NCI-H524 treated with DMSO at 0.1 percent for 48 hours (cell line): ENCODE data around the gene LPIN1.
A peak's percentile ranks its signal among the peaks of the same experiment; 100 is the strongest.

Experiments used
- DNase-seq: peaks from one replicate; lab custom pipeline; 2025; lab: John Stamatoyannopoulos, UW

The LPIN1 gene

GRCh38 chr2:11866358-11867335 lies 120.2 kb downstream of the LPIN1 start:
- peak; percentile 91 for DNase-seq

- no peak for DNase-seq
These were observed 121.5 kb downstream of the LPIN1 start for GRCh38 chr2:11867926-11868325.

GRCh38 chr2:11869391-11869991 lies 123.1 kb downstream of the LPIN1 start:
- no peak for DNase-seq

GRCh38 chr2:11870064-11870463 lies 123.6 kb downstream of the LPIN1 start:
- no peak for DNase-seq

DNA sequence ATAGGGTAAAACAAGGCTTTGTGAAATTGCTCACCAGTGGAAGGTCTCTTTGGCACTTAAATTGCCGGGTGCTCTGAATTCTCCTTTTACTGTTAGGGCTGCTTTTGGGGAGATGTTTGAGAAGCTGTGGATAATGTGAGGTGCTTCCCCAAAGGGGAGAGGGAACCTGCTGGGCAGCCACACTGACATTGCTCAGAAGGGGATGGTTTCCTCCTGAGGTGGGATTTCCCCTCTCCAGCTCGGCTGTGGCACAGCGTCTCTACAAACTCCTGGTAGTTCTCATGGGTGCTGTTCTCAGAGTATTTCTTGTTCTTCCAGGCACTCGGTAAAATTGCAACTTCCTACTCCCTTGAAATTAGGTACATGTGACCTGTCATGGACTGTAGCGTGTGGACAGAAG lies 124.2 kb downstream of the LPIN1 start:
- no peak for DNase-seq

GRCh38 chr2:11871421-11871820 lies 125.0 kb downstream of the LPIN1 start:
- DNase-seq = no peak

DNA sequence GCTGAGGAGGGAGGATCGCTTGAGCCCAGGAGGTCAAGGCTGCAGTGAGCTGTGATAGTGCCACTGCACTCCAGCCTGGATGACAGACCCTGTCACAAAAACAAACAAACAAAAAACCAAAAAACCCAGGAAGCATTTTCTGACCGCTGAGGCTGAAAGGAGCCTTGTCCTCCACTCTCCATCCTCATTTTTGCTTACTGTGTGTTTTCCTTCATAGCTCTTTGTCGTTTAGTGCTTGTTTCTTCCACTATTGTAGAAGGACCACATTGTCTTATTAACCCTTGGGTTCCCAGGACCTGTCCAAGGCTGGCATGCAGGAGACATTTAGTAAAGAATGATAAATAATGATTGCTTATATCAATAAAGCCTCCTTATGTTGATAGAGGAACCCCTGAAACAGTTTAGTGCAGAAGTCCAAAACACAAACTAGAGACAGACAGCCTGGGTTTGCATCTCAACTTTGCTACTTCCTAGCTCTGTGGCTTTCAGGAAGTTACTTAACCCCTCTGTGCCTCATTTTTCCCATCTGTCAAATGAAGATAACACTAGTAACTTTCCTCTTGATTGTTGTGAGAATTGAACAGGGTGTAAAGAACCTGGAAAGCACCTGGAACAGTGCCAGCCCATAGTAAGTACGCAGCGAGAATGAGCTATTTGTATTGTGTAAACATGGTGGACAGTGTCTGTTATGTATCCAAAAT lies 126.0 kb downstream of the LPIN1 start:
- no peak for DNase-seq

DNA sequence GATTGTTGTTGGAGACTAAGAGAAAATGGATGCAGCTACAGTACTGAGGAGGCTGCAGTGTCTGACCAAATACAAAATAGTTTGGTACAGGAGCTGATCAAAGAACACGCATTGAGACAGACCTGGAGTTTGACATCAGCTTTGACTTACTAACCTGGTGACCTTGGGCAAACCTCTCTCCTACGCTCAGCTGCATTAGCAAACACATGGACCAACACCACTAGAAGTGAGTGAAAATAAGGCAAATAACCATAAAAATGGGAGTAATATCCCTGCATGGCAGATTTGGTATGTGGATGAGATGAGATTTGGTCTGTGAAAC lies 126.5 kb downstream of the LPIN1 start:
- DNase-seq = no peak

DNA sequence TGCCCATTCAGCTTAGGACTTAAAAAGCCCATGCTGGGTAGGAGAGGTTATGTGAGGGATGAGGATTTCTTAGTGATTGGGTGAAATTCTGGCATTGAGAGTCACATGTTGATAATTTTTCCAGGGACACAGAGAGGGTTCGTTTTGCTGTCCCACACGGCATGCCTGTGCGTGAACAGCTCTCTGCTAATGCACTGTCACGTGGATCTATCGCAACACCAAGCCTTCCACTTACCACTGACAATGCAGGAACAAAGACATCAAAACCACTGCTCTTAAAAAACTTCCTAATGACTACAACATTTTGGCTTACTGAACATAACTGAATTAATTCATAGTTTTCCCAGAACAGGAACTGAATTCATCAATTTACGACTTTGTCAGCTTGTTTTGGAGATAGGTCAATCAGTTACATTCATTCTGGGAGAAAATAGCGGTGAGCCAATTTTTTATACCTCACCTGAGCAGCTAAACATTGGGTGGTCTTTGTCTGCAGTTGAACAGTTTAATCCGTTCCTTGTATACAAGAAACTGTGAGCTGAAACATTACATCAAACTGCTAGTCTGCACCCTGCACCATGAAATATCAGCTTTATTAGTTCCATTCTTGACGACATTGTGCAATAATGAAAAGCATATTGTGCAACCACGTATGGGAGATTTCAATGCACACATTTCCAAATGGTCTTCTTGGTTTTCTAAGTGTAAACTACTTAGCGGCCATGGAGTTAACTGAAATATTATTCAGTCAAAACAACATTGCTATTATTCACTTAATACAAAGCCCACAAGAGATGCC lies 127.1 kb downstream of the LPIN1 start:
- no peak for DNase-seq

- DNase-seq = no peak
These were observed 128.4 kb downstream of the LPIN1 start for GRCh38 chr2:11874861-11875260.

GRCh38 chr2:11875481-11875880 lies 129.0 kb downstream of the LPIN1 start:
- no peak for DNase-seq

DNA sequence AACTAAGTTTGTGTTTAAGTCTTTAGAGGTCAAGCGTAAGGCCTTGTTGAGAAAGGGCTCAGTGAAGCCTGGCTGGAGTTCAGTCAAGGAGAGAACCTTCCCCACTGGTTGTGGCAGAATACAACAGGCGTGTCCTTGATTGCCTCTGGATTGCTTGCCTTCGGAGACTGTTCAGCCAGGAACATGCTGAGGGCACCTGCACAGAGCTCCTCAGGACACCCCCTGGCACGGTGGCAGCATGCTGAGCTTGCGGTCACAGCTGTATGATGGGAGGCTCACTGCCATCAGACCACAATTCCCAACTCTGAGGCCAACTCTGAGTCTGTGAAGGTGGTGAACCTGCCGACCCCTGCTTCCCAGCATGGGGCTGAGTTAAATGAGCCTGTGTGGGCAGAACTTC lies 130.0 kb downstream of the LPIN1 start:
- DNase-seq = no peak

DNA sequence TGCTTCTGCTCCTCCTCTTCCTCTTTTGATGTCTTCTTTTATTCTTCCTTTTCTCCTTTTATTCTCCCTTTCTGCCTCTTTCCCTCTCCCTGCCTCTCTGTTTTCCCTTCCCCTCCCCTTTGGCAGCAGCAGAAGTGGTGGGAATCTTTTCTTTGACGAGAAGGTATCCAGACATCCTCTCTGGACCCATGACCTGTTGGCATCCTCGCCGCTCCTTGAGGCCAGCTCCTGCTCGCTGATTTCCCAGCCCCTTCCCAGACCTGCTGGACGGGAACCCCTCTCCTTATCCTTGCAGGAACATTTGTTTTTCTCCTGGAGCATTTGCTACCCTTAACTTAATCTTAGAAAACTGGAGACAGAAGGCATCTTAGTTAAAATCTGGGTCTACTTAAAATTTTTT lies 130.5 kb downstream of the LPIN1 start:
- DNase-seq = no peak
